Esophagus muscularis mucosa (tissue), 3 donors: ENCODE results near the gene DHX35.

Source experiments
- CTCF ChIP-seq, 3 experiments: fragments of 200-600 bp in 2 of 3; fragments of 450-650 bp in 1 of 3; sonication (generic) in 2 of 3; IDR thresholded peaks; one replicate each; pipeline ENCODE4 v1.5.1; 2017 to 2019; ENCODE audit warnings: antibody characterized with exemption in 3 of 3, mild to moderate bottlenecking in 2 of 3, moderate library complexity in 1 of 3
- POLR2A ChIP-seq: fragments of 450-650 bp; IDR thresholded peaks from one replicate; pipeline ENCODE4 v1.6.1; 2017; ENCODE audit warnings: antibody characterized with exemption, moderate library complexity, mild to moderate bottlenecking, low read depth

GRCh38 chr20:38999217-38999616 is 37.1 kb downstream of the DHX35 start:
- no peak for TF ChIP-seq CTCF (IDR thresholded peaks at IDR 0.05)
- no peak for TF ChIP-seq POLR2A
